ENCODE results near the gene LBX2.

DNA sequence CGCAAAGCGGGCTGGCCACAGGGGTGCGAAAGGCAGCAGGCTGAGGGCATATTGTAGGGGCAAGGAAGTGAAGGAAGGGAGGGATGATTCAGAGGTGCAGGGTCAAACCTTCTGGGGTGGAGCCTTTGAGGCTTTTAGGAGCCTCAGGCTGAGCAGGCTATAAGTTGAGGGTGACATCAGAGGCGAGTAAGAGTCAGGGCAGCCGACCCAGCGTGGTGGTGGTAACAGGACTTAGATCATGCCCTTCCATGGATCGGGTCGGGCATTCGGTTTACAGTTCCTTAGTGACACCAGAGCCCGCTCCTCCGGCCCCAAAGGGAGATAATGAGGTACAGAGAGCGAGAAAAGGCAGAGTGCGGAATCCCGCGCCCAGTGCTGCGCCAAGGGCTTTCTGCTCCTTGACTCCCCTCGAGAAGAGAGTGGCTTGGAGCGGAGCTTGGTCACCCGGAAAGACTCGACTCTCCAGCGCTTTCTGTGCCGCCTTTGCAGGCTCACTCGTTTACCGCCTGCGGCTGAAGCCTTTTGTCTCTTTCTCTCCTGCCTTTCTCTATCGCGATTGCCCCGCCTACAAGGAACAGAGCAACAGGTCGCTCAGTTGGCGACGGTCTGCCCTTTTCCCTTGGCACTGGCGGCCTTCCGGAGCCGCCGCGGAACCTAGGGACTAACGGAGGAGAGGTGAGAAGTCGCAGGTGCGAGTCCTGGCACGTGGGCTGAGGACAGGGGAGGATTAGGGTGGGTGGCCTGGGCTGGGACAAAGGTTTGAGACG, 720 bp downstream of the LBX2 start:
- TF ChIP-seq, protein P1, sequence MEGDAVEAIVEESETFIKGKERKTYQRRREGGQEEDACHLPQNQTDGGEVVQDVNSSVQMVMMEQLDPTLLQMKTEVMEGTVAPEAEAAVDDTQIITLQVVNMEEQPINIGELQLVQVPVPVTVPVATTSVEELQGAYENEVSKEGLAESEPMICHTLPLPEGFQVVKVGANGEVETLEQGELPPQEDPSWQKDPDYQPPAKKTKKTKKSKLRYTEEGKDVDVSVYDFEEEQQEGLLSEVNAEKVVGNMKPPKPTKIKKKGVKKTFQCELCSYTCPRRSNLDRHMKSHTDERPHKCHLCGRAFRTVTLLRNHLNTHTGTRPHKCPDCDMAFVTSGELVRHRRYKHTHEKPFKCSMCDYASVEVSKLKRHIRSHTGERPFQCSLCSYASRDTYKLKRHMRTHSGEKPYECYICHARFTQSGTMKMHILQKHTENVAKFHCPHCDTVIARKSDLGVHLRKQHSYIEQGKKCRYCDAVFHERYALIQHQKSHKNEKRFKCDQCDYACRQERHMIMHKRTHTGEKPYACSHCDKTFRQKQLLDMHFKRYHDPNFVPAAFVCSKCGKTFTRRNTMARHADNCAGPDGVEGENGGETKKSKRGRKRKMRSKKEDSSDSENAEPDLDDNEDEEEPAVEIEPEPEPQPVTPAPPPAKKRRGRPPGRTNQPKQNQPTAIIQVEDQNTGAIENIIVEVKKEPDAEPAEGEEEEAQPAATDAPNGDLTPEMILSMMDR (conservative IDR thresholded peaks at IDR 0.05; ENCODE audit: low read depth, low read length), result no peak
- TF ChIP-seq, protein P2, sequence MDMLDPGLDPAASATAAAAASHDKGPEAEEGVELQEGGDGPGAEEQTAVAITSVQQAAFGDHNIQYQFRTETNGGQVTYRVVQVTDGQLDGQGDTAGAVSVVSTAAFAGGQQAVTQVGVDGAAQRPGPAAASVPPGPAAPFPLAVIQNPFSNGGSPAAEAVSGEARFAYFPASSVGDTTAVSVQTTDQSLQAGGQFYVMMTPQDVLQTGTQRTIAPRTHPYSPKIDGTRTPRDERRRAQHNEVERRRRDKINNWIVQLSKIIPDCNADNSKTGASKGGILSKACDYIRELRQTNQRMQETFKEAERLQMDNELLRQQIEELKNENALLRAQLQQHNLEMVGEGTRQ (IDR thresholded peaks at IDR 0.05; ENCODE audit: low read depth, low read length), result no peak
- TF ChIP-seq POLR2A (IDR thresholded peaks at IDR 0.05; ENCODE audit: low read depth, low read length), result no peak
